LHCN-M2 (cell line): ENCODE data around the gene RORB. TPM values are rescaled to one million over a fixed set of nuclear protein-coding genes. Genes with fewer than 3 reads are reported as not detected.
A peak's percentile ranks its signal among the peaks of the same experiment; 100 is the strongest.
"Not testable (repeated sequence)": the region's sequence is repeated elsewhere in the genome, so short reads cannot be mapped to it uniquely, and the experiment has no call there.

Experiments used
- DNase-seq: peaks from one replicate; pipeline ENCODE4 v3.0.0-alpha.2; 2012; ENCODE audit warnings: low read depth
- total RNA-seq: library from RNA; depleted of rRNA; stranded (reverse); fragments of >200 nt; gene quantifications from 2 replicates; pipeline ENCODE4 v1.2.3, GENCODE V29; 2014

RORB gene
- total RNA-seq, 1 experiment from 2014 or later, result under 0.01 TPM

DNA sequence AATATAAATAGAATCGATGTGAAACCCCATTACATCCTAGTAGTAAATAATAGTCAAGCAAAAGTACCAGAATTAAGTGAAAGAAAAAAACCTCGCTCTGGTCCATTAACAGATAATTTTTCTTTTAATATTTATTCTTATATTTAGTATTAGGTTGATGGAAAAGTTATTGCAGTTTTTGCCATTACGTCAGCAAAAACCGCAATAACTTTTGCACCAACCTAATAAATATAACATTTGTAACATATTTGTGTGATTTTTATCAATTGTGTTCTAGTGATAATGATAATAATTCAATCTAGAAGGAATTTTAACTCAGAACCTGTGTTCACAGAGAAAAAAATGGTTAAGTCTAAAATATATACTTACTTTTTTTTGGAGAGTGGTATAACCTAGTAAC is 16.1 kb downstream of the RORB start:
- no peak for DNase-seq

DNA sequence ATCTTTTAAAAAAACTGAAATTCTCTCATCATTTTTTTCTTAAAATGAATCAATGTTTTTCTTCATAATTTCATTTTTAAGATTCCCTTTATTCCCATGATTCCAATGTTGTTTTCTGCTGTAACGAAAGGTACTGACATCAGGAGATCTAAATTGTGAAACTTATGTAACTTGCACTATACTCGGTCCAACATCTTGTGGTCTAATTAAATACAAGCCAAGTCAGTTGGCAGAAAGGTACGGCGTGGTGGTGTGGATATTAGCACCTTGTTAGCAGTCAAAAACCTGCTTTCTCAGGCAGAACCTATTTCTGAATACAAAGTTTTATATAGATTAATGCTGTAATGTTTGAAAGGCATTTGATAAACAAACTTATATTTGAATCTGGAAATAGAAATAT is 20.1 kb downstream of the RORB start:
- no peak for DNase-seq

DNA sequence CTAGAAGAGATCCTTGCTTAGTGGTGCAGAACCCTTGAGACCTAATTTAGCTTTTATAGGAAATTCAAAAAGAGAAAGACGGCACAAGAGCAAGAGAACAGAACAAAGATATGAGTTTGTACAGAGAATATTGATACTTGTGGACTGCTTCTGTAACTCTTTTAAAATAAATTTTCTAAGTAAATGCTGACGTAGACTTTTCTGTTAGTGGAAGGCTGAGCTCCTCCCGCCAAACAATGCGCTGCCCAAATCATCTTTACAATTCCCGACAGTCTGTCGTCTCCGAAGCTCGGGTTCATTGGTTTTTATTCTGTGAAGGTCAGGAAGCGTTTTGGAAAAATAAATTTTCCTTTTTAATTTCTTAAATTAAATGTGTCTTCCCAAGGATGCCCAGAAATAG is 22.3 kb downstream of the RORB start:
- DNase-seq, result no peak

GRCh38 chr9:74521009-74521408 is 23.9 kb downstream of the RORB start:
- DNase-seq, result no peak

- DNase-seq, result no peak
Measured at GRCh38 chr9:74524289-74524688, 27.2 kb downstream of the RORB start.

- no peak for DNase-seq
Measured at GRCh38 chr9:74526215-74526614, 29.1 kb downstream of the RORB start.

GRCh38 chr9:74527718-74528117 is 30.6 kb downstream of the RORB start:
- no peak for DNase-seq

DNA sequence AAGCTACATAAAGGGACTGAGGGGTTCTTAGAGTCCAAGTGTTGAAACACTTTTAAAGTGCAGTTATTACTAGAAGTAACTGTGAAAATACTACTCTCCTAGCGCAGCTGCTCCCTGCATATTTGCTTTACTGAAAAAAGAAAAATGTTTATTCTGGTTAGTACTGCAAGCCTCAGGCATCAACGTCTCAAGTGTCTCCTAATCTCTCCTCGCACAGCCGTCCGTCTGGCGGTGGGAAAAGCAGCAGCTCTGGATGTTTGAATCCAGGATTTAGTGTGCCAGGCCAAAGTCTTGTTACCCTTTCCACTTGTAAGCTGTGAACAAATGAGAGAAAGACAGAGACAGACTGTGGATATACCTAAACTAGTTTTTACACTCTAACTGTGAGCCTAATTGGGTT is 31.1 kb downstream of the RORB start:
- no peak for DNase-seq

- not testable (repeated sequence) for DNase-seq
Measured at GRCh38 chr9:74530458-74530857, 33.3 kb downstream of the RORB start.

DNA sequence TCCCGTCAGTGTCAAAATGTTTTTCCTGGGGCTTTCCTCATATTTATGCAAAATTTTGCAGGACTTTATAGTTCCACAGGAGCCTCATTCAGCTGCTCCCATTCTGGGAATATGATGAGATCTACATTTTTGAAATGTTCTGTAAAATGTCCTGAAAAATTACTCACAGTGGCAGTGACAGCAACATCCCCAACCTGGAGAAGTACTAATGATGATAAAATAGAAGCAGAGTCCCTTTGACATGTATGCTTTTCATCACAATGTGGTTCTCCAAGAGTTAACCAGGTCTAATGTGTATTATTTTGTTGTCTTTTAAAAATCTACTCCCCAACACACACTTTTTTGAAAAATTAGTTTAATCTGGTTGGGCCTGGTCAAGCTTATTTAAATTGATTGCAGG is 36.1 kb downstream of the RORB start:
- no peak for DNase-seq

- DNase-seq, result no peak
Measured at GRCh38 chr9:74534841-74535240, 37.7 kb downstream of the RORB start.

DNA sequence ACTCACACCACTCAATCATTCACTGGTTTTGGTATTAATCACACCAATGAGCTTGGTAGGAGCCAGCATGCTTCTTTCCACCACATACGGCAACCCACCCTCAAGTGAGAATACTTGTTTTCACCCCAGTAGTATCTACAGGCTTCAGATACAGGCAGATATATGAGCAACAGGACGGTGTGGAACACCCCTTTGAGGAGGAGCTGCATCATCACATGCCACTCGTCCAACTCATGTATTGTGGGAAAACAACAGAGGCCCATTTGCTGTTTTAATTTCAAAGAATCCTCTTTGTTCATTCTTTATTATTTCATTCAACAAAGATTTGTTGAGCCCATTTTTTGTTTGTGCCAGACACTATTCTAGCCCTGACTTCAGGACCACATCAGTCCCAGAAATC is 46.0 kb downstream of the RORB start:
- no peak for DNase-seq

DNA sequence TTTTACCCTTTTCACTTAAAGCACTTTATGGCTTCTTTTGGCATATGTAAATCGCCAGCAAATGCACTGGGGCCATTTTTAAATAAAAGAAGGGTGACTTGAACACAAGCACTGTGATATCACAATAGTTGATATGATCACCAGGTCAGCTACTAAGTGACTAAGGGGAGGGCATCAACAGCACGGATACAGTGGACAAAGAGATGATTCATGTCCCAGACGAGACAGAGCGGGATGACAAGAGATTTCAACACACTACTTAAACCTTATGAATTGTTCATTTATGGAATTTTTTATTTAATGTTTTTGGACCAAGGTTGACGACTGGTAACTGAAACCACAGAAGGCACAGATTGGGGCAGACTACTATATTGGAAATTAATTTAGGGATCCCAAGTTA is 54.1 kb downstream of the RORB start:
- no peak for DNase-seq

DNA sequence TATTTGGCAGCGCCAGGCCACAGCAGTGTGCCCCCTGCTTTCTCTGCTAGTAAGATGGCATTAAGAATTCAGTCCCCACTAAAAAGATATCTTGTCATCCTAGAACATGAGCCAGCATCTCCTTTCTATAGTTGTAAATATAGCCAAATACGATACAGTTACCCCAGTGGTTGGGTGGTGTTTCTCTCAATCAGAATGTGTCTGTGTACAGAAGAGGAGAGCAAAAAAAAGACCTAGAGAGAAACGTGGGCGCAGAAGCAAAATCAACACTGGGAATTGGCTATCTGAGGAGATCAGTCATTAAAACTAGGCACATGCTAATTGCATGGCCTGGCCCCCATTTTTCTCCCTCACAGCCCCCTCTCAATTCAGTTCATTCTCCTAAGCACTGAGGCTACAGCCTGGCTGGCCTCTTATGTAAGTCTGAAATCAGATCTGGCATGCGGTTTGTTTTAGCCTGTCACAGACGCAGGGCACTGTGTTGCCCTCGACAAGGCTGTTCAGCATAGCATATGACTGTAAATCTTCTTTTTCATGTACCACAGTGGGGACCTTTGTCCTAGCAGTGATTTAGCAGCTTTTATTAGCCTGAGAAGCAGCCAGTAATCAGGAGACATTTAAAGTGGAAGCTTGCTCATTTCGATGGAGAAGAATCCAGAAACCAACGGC is 57.8 kb downstream of the RORB start:
- no peak for DNase-seq

- no peak for DNase-seq
Measured at GRCh38 chr9:74555565-74555964, 58.4 kb downstream of the RORB start.

DNA sequence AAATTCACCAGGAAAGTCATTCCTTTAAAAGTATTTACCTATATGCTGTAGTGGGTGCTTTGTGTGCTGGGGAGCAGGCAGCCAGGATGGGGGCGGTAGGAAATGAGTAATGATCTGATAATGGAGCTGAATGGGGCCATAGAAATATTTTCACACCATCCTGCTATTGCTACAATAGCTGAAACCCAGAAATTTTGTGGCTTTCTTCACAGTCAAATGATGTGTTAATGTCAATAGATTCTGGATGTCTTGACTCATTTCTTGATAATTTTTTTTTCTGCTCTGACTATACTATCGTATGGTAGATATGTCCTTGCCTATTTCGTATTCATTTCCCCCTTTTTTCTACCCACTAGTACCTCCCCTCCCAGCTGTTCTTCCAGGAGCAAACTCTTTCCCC is 59.5 kb downstream of the RORB start:
- DNase-seq, result no peak

DNA sequence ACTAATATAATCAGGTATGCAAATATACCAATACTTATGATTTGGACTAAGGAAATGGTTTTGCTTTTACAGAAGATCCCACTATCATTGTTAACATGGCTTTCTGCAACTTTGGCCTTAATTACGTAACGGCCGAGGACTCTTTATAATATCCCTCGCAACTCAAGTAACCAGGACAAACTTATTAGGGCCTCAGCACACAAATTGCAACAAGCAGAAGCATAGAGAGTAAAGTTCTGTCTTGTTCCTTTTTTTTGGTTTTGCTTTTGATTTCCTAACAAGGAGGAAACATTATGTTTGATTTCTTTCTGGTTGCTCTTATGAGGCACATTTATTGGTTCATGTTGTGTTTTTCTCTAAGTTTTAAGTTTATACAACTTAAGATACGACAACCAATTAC is 60.4 kb downstream of the RORB start:
- DNase-seq, result no peak

DNA sequence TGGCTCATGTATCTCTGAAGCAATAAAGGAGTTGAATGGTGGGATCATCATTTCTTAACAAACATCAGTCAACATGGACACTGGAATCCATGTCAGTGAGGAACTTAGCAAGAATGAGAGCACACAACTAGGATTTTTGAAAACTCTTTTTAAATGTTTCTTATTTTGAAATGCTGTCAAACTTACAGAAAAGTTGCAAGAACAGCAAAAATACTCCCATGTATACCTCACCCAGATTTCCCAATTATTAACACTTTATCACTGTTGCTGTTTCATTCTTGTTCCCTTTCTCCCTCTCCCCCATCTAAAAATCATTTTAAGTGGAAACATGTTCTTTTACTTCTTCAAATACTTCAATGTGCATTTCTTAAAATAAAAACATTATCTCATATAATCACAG is 65.5 kb downstream of the RORB start:
- DNase-seq, result no peak

DNA sequence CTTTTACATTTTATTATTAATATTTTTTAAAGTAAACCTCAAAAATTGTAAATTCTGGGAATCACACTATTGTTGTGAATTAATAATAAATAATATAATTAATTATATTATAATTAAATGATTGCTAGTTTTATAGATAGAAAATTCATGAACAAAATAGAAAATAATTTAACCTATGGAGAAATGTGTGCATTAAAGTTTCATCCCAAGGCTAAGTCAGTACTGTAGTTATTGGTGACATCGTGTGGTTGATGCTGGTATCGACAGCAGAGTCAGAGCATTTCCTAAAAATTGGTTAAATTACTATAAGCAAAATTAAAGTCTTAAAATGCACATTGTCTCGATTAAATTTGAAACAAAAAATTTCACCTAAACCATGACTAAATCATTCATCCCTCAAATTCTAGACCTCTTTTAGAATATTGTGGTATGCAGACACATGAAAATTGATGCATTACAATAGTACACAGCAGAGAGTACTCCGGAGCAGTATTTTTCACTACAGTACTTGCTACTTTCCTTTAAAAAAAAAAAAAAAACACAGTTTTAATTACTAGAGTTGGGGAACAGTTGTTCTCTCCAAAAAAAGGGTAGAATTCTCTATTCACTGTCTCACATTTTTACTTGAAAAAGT is 73.9 kb downstream of the RORB start:
- peak; percentile 3 for DNase-seq

DNA sequence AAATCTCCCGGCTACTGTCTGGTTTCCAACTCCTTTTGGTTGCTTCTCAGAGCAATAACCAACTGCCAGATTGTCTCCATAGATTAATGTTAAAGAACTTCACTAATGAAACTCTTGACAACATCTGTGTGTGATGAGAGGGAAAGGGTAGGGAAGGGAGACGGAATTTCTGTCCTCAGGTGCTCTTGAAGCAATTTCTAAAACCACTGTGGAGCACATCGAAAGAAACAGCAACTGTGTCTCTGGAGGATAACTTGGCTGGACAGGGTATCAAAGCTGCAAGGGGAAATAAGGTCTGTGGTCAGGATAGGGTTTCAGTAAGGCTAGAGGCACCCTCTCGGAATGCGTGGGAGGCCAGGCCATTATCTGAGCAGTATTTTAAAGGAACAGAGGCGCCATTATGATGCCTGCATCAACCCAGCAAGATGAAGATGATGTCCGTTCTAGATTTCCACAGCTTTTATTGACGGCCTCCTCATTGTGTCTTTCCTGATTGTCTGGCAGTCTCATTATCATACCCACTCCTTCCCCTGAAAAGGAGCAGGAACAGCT is 76.6 kb downstream of the RORB start:
- DNase-seq, result peak; percentile 6

DNA sequence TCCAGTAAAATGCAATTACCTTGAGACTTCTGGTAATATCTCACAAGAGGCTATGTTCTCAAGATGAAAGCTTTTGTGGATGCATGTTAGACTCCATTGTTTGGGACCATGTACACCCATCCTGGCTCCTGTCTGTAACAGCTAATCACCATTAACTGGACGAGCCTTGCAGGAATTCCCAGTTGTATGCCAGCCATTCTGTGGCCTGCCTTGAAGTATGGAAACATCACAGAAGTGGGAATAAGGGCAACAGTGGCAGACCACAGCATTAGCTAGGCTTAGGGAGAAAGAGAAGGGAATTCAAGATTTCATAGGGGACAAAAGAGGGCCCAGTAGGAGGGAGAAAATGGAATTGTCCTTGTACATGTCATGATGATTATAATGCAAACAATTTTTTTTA is 79.0 kb downstream of the RORB start:
- DNase-seq, result no peak

DNA sequence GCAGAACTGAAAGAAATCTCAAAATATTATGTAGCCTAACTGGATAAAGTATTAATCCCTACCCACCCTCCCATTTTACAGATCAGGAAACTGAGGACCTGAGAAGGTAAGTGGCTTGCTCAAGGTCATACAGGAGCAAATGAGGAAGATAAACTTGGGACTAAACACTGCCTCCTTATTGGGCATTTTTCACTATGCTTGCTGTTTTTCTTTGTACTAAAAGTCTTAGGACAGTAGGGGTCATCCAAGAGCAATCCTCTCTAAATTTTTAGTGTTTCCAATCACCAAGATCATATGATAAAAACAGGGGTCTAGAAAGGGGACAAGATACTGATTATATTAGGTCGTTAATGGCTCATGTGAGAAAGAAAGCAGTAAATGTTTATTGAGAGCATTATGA is 80.8 kb downstream of the RORB start:
- peak; percentile 4 for DNase-seq

DNA sequence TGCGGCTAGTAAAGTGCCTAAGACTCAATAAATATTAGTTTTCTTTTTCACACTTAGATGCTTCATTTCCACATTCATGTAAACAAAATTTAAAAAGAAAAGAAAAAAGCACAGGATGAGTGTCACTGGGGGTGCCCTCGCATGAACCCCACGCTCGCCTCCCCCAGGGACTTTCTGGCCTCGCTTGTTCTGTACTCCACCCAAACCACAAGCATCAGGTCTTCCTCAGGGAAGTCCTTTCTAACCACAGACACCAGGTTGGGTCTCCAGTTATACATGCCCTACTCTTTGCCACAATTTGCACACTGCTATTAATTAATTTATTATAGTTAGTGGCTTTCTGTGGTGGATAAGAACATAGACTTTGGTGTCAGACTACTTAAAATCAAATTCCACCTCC is 92.4 kb downstream of the RORB start:
- no peak for DNase-seq
